PFSK-1 (cell line): Measurements from ENCODE around the gene ATIC.

Source experiments
- POLR2AphosphoS5 ChIP-seq: IDR thresholded peaks from 2 replicates; pipeline ENCODE4 v1.6.1; 2012; ENCODE audit warnings: low read depth, mild to moderate bottlenecking, control low read depth, low read length, moderate library complexity
- REST ChIP-seq, 2 experiments: IDR thresholded peaks; 2 replicates each; pipeline versions ENCODE4 v1.6.1 to v1.8.0; 2011 to 2012; ENCODE audit warnings: low read depth in 2 of 2, low read length in 2 of 2, control low read depth in 1 of 2, inconsistent platforms in 1 of 2, mild to moderate bottlenecking in 1 of 2, moderate library complexity in 1 of 2; ENCODE audit not compliant: insufficient read depth in 1 of 2
- SIN3A ChIP-seq: IDR thresholded peaks from 2 replicates; pipeline ENCODE4 v1.6.1; 2012; ENCODE audit warnings: mild to moderate bottlenecking, low read length, moderate library complexity, borderline replicate concordance; ENCODE audit not compliant: insufficient read depth
- TAF1 ChIP-seq: IDR thresholded peaks from 2 replicates; pipeline ENCODE4 v1.6.1; 2012; ENCODE audit warnings: low read length, control low read depth, borderline replicate concordance; ENCODE audit not compliant: insufficient read depth

- TF ChIP-seq POLR2AphosphoS5: no peak
- TF ChIP-seq SIN3A: no peak
- no peak for TF ChIP-seq TAF1
- no peak for TF ChIP-seq REST (IDR thresholded peaks at IDR 0.05; ENCODE audit: insufficient read depth in 1 of 2, low read depth in 2 of 2, low read length in 2 of 2)
Observed at GRCh38 chr2:215367662-215368492, 56.0 kb downstream of the ATIC start.
